WTC11 (cell line): ENCODE measurements around the gene RCE1. TPM values are rescaled to one million over a fixed set of nuclear protein-coding genes. Genes with fewer than 3 reads are reported as not detected.
A peak's percentile ranks its signal among the peaks of the same experiment; 100 is the strongest.

ENCODE experiments used
- ATAC-seq: fragments of 200-7000 bp; cut with Tn5 transposase; 2 replicates; pipeline ENCODE4 v1.10.0; 2021; ENCODE audit warnings: mild to moderate bottlenecking, moderate library complexity
- CTCF ChIA-PET: fragments of 300-600 bp; sonication (Branson Sonifier 250); formaldehyde crosslinking; loops from one replicate; lab custom pipeline; 2021; ENCODE audit warnings: antibody characterized with exemption; lab: Charles Lee
- POLR2A ChIA-PET: fragments of 350-600 bp; sonication (Branson Sonifier 250); formaldehyde crosslinking; loops from one replicate; lab custom pipeline; 2021; ENCODE audit warnings: antibody characterized with exemption; lab: Charles Lee
- DNase-seq: peaks from one replicate; pipeline ENCODE4 v3.0.0; 2021; ENCODE audit warnings: low spot score
- H3K27ac Mint-ChIP-seq: 2 replicates; pipeline ENCODE4 v1.8.0; 2021; ENCODE audit warnings: mixed read lengths
- H3K27me3 Mint-ChIP-seq: 2 replicates; pipeline ENCODE4 v1.8.0; 2021; ENCODE audit warnings: low read depth, mild to moderate bottlenecking, moderate library complexity, mixed read lengths
- H3K36me3 Mint-ChIP-seq: 2 replicates; pipeline ENCODE4 v1.8.0; 2021; ENCODE audit warnings: mixed read lengths
- H3K4me1 Mint-ChIP-seq: 2 replicates; pipeline ENCODE4 v1.8.0; 2022; ENCODE audit warnings: mixed read lengths
- H3K4me3 Mint-ChIP-seq: 2 replicates; pipeline ENCODE4 v1.8.0; 2021; ENCODE audit warnings: mild to moderate bottlenecking, moderate library complexity, mixed read lengths
- H3K9me3 Mint-ChIP-seq: 2 replicates; pipeline ENCODE4 v1.8.0; 2021; ENCODE audit warnings: mixed read lengths
- AFF4 ChIP-seq: sonication (generic); formaldehyde crosslinking; IDR thresholded peaks from 2 replicates; pipeline ENCODE4 v1.8.1; 2023; ENCODE audit warnings: mild to moderate bottlenecking, missing genetic modification reagents, borderline replicate concordance
- EMX1 ChIP-seq: fragments of 250-450 bp; sonication (Bioruptor Pico); IDR thresholded peaks from 2 replicates; pipeline ENCODE4 v1.8.0; 2021; ENCODE audit warnings: mild to moderate bottlenecking
- ERG ChIP-seq: fragments of 250-450 bp; sonication (Bioruptor Pico); IDR thresholded peaks from 2 replicates; pipeline ENCODE4 v1.8.0; 2021; ENCODE audit warnings: mild to moderate bottlenecking
- ETV6 ChIP-seq: sonication (generic); formaldehyde crosslinking; IDR thresholded peaks from 2 replicates; pipeline ENCODE4 v1.8.1; 2022; ENCODE audit warnings: mild to moderate bottlenecking, missing genetic modification reagents
- MXD4 ChIP-seq: fragments of 250-450 bp; sonication (Bioruptor Pico); IDR thresholded peaks from 2 replicates; pipeline ENCODE4 v1.8.0; 2021; ENCODE audit warnings: mild to moderate bottlenecking, moderate library complexity, borderline replicate concordance
- SMAD3 ChIP-seq: sonication (generic); formaldehyde crosslinking; IDR thresholded peaks from 2 replicates; pipeline ENCODE4 v1.8.0; 2022; ENCODE audit warnings: missing genetic modification reagents, mild to moderate bottlenecking, borderline replicate concordance
- TCF7 ChIP-seq: sonication (generic); formaldehyde crosslinking; IDR thresholded peaks from 2 replicates; pipeline ENCODE4 v1.8.0; 2022; ENCODE audit warnings: mild to moderate bottlenecking, low read depth, missing genetic modification reagents, moderate library complexity
- USF1 ChIP-seq: sonication (generic); formaldehyde crosslinking; IDR thresholded peaks from 2 replicates; pipeline ENCODE4 v1.8.0; 2022; ENCODE audit warnings: mild to moderate bottlenecking, missing genetic modification reagents
- USF2 ChIP-seq: sonication (generic); formaldehyde crosslinking; IDR thresholded peaks from 2 replicates; pipeline ENCODE4 v1.8.1; 2023; ENCODE audit warnings: mild to moderate bottlenecking, missing genetic modification reagents, moderate library complexity
- ZMAT4 ChIP-seq: fragments of 250-450 bp; sonication (Bioruptor Pico); IDR thresholded peaks from 2 replicates; pipeline ENCODE4 v1.9.0; 2021; ENCODE audit warnings: mild to moderate bottlenecking
- ZNF317 ChIP-seq: sonication (generic); formaldehyde crosslinking; IDR thresholded peaks from 2 replicates; pipeline ENCODE4 v1.8.1; 2023; ENCODE audit warnings: low read depth, mild to moderate bottlenecking, moderate library complexity, missing genetic modification reagents, borderline replicate concordance
- total RNA-seq: library from RNA; stranded (reverse); gene quantifications from 3 replicates; pipeline ENCODE4 v1.2.3, GENCODE V29; 2021

The RCE1 gene
- total RNA-seq, 1 experiment from 2014 or later = 34.6 TPM

GRCh38 chr11:66866007-66866406 lies 22.8 kb downstream of the RCE1 start (continued):
- TF ChIP-seq ERG (CRISPR knock-in tag) = no peak

GRCh38 chr11:66866511-66866986 lies 23.3 kb downstream of the RCE1 start:
- no peak for DNase-seq
- POLR2A ChIA-PET = no interaction called here
- Mint-ChIP-seq H3K4me1 (peaks cover 12% of the 10 kb centered on the region), H3K27ac (no peak overlapping the region), H3K27me3 (no peaks in the 10 kb centered on the region), H3K36me3 (no peaks in the 10 kb centered on the region), H3K9me3 (no peaks in the 10 kb centered on the region), H3K4me3 (no peak overlapping the region)
- CTCF ChIA-PET = interaction anchor here (0.6 to 3.0 kb wide), 9 partner anchors 10 to 124 kb away, joined by 4 to 18 read pairs (median 8); no protein-coding TSS in a partner anchor
- ATAC-seq = no peak
- TF ChIP-seq SMAD3 (CRISPR knock-in tag) = no peak
- TF ChIP-seq AFF4 (CRISPR knock-in tag) = no peak
- TF ChIP-seq MXD4 (CRISPR knock-in tag) = no peak
- no peak for TF ChIP-seq USF2 (CRISPR knock-in tag)
- no peak for TF ChIP-seq TCF7 (CRISPR knock-in tag)
- no peak for TF ChIP-seq EMX1 (CRISPR knock-in tag)
- TF ChIP-seq ZMAT4 (CRISPR knock-in tag) = no peak
- no peak for TF ChIP-seq ETV6 (CRISPR knock-in tag)

GRCh38 chr11:66867425-66868040 lies 24.3 kb downstream of the RCE1 start:
- DNase-seq (no peak), ATAC-seq (peak; percentile 13)
- no peaks in the 10 kb centered on the region for H3K9me3 Mint-ChIP-seq
- TF ChIP-seq USF1 = no peak
- TF ChIP-seq ZNF317 (CRISPR knock-in tag) = no peak
- peaks cover 12% of the 10 kb centered on the region for H3K4me1 Mint-ChIP-seq
- ChIA-PET POLR2A (no interaction called here), CTCF (interaction anchor here (0.5 to 3.0 kb wide), 17 partner anchors 8 to 256 kb away, joined by 3 to 14 read pairs (median 5); partner anchors contain the start of genes PC and RCE1)
- no peak overlapping the region for H3K4me3 Mint-ChIP-seq
- no peaks in the 10 kb centered on the region for H3K36me3 Mint-ChIP-seq
- H3K27ac Mint-ChIP-seq = peak overlapping the region; percentile 49; the same call in 1 of the 2 replicates
- no peaks in the 10 kb centered on the region for H3K27me3 Mint-ChIP-seq
